ENCODE data around the gene DNM1. TPM values are rescaled to one million over a fixed set of nuclear protein-coding genes. Genes with fewer than 3 reads are reported as not detected.

The DNM1 gene
- total and polyA plus RNA-seq, 10 of the 15 experiments (the other 5 are each of a cell fraction or from before 2014, with no cell fraction given): 0.06 to 0.67 (median 0.19) TPM; not detected in 3

DNA sequence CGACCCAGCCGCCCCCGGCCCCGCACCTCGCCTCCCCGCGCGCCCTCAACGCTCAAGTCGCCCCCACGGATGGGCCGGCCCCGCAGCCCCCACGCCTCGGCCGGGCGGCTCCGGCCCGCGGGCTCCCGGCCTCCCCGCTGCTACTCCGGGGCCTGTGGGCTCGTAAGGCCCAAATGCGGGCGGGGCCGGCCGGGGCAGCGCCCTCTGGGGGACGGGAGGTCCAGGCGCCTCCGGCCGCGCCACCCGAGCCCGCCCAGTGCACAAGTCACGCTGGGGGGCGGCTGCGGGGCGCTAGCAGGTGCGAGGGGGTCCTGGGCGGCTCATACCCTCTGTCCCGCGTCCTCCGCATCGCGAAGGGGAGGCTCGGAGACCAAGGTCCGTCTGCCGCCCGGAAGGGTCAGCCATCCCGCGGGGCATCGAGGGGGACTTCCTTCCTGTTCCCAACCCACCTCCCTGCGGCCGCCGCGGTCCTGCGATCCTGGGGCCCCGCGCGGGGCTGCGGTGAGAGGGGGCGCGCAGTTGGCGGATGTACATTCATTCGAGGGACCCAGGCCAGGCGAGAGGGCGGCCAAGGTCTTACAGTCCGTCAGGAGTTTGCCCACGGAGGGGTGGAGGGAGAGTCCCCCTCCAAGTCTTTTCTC, 11.7 kb upstream of the DNM1 start, which contains the start of gene CIZ1 (continued):
- TF ChIP-seq BCLAF1 (IDR thresholded peaks at IDR 0.05): peak; percentile 80
- no peak for TF ChIP-seq REST (IDR thresholded peaks at IDR 0.05; ENCODE audit: low read depth, low read length)
- TF ChIP-seq YY1 (IDR thresholded peaks at IDR 0.05; ENCODE audit: low read depth, low read length): peak; percentile 48; the same call in 1 of the 2 replicates
- peak; percentile 69; the same call in 1 of the 2 replicates for TF ChIP-seq JUND (IDR thresholded peaks at IDR 0.05; ENCODE audit: low read depth, low read length)
- TF ChIP-seq GATAD2B (conservative IDR thresholded peaks at IDR 0.05; ENCODE audit: low read depth): peak; percentile 98
- peak; percentile 21 for TF ChIP-seq SIX5 (IDR thresholded peaks at IDR 0.05; ENCODE audit: low read depth, low read length, severe bottlenecking)
- no peak for TF ChIP-seq HDGF (IDR thresholded peaks at IDR 0.05)
- TF ChIP-seq GABPA (IDR thresholded peaks at IDR 0.05; ENCODE audit: low read depth): peak; percentile 63; the same call in 1 of the 2 replicates
- peak; percentile 56; the same call in 1 of the 2 replicates for TF ChIP-seq PML (IDR thresholded peaks at IDR 0.05; ENCODE audit: low read length)
- TF ChIP-seq TAF1 (IDR thresholded peaks at IDR 0.05; ENCODE audit: borderline replicate concordance, low read depth, low read length): peak; percentile 80
- TF ChIP-seq, protein P1, sequence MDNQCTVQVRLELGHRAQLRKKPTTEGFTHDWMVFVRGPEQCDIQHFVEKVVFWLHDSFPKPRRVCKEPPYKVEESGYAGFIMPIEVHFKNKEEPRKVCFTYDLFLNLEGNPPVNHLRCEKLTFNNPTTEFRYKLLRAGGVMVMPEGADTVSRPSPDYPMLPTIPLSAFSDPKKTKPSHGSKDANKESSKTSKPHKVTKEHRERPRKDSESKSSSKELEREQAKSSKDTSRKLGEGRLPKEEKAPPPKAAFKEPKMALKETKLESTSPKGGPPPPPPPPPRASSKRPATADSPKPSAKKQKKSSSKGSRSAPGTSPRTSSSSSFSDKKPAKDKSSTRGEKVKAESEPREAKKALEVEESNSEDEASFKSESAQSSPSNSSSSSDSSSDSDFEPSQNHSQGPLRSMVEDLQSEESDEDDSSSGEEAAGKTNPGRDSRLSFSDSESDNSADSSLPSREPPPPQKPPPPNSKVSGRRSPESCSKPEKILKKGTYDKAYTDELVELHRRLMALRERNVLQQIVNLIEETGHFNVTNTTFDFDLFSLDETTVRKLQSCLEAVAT (IDR thresholded peaks at IDR 0.05): no peak
- peak; percentile 53 to 89; a peak in 3 of 4 replicates for TF ChIP-seq BHLHE40 (IDR thresholded peaks at IDR 0.05; ENCODE audit: borderline replicate concordance in 1 of 2, low read depth in 2 of 2, low read length in 1 of 2)
- peak; percentile 67; the same call in 1 of the 2 replicates for TF ChIP-seq ATF7 (IDR thresholded peaks at IDR 0.05; ENCODE audit: low read depth)
- peak; percentile 63 to 85 (median 68); a peak in 5 of 6 replicates for TF ChIP-seq CTCF (IDR thresholded peaks at IDR 0.05 in 2 of 3, conservative IDR thresholded peaks at IDR 0.05 in 1 of 3; ENCODE audit: control insufficient read depth in 2 of 3, extremely low read depth in 1 of 3, insufficient read depth in 1 of 3, low read depth in 3 of 3, low read length in 3 of 3)
- TF ChIP-seq IKZF2 (IDR thresholded peaks at IDR 0.05): peak; percentile 17 to 38; a peak in 2 of 4 replicates
- TF ChIP-seq KLF5 (IDR thresholded peaks at IDR 0.05; ENCODE audit: partially characterized antibody): peak; percentile 95
- TF ChIP-seq ZSCAN29 (IDR thresholded peaks at IDR 0.05): peak; percentile 64; the same call in 1 of the 2 replicates
- peak; percentile 91 for TF ChIP-seq BACH1 (IDR thresholded peaks at IDR 0.05; ENCODE audit: borderline replicate concordance)
